K562 (cell line): ENCODE results near the gene FRMD4A. TPM values are rescaled to one million over a fixed set of nuclear protein-coding genes. Genes with fewer than 3 reads are reported as not detected.

Source experiments
- ATAC-seq: fragments of 200-7000 bp; cut with Tn5 transposase; 3 replicates; pipeline ENCODE4 v1.9.1; 2020; ENCODE audit warnings: moderate library complexity
- BruUV-seq: library from RNA; stranded (reverse); fragments of 400-500 nt; replicated peaks from 2 replicates; lab custom pipeline; 2021; lab: Mats Ljungman, UMichigan
- CTCF ChIA-PET: fragments of 300-600 bp; formaldehyde crosslinking; extraction: SDS; loops from one replicate; lab custom pipeline; 2021; ENCODE audit warnings: low intra/inter-chr PET ratio; lab: Yijun Ruan, JAX
- POLR2A ChIA-PET: fragments of 300-600, 350-650 bp; sonication (Branson Sonifier 250); formaldehyde crosslinking; extraction: SDS; loops from one replicate; lab custom pipeline; 2021; ENCODE audit warnings: antibody characterized with exemption, inconsistent platforms; lab: Yijun Ruan, JAX
- DNase-seq, 4 experiments: peaks; one replicate each; pipeline versions ENCODE4 v3.0.0 to v3.0.0-alpha.2; 2011 to 2018; ENCODE audit warnings: low spot score in 3 of 4, mixed read lengths in 3 of 4; ENCODE audit errors: extremely low read depth in 1 of 4
- FAIRE-seq: peaks from 2 replicates; lab custom pipeline; 2011; peaks lifted over from hg19 to GRCh38; lab: Jason Lieb, UNC
- H2AFZ ChIP-seq: 2 replicates; pipeline ENCODE4 v1.6.0; 2011; ENCODE audit warnings: low read depth, low read length, control low read depth, inconsistent platforms
- H3K27ac ChIP-seq: fragments of 200-600 bp; 3 replicates; pipeline ENCODE4 v1.8.0; 2011; ENCODE audit warnings: low read depth, mild to moderate bottlenecking, control low read depth, inconsistent platforms, low read length, moderate library complexity, mixed read lengths; ENCODE audit errors: extremely low read depth
- H3K27me3 ChIP-seq, 2 experiments: fragments of 300-600 bp in 1 of 2; 2 replicates in 1 of 2; 3 replicates in 1 of 2; pipeline versions ENCODE4 v1.6.0 to v1.8.0; 2011; ENCODE audit warnings: inconsistent platforms in 2 of 2, low read length in 2 of 2, mild to moderate bottlenecking in 1 of 2, mixed read lengths in 1 of 2, moderate library complexity in 1 of 2; ENCODE audit not compliant: control insufficient read depth in 2 of 2, insufficient read depth in 2 of 2
- H3K36me3 ChIP-seq: fragments of 300-600 bp; 3 replicates; pipeline ENCODE4 v1.8.0; 2011; ENCODE audit warnings: mild to moderate bottlenecking, low read length, inconsistent platforms; ENCODE audit not compliant: control insufficient read depth, insufficient read depth
- H3K4me1 ChIP-seq, 2 experiments: fragments of 200-600 bp in 1 of 2; replicated peaks in 1 of 2; 2 replicates in 1 of 2; 3 replicates in 1 of 2; pipeline versions ENCODE4 v1.5.1 to v1.8.0; 2011; ENCODE audit warnings: inconsistent platforms in 2 of 2, low read length in 2 of 2, mild to moderate bottlenecking in 1 of 2, mixed read lengths in 1 of 2, moderate library complexity in 1 of 2; ENCODE audit not compliant: control insufficient read depth in 2 of 2, insufficient read depth in 2 of 2
- H3K4me2 ChIP-seq: 2 replicates; pipeline ENCODE4 v1.6.1; 2011; ENCODE audit warnings: low read length, control low read depth, inconsistent platforms, mixed read lengths; ENCODE audit not compliant: insufficient read depth
- H3K4me3 ChIP-seq: fragments of 200-600 bp; sonication (generic), shearing (Covaris generic); 2 replicates; pipeline ENCODE4 v1.5.1; 2016; ENCODE audit warnings: control low read depth, inconsistent platforms
- H3K79me2 ChIP-seq: fragments of 200-600 bp; 3 replicates; pipeline ENCODE4 v1.8.0; 2011; ENCODE audit warnings: low read length, inconsistent platforms; ENCODE audit not compliant: control insufficient read depth, insufficient read depth
- H3K9ac ChIP-seq, 2 experiments: 2 replicates each; pipeline versions ENCODE4 v1.6.0 to v1.6.1; 2011; ENCODE audit warnings: low read depth in 2 of 2, low read length in 2 of 2, control low read depth in 1 of 2, inconsistent platforms in 1 of 2, mild to moderate bottlenecking in 1 of 2, mixed read lengths in 1 of 2; ENCODE audit not compliant: insufficient read depth in 1 of 2
- H3K9me1 ChIP-seq: one replicate; pipeline ENCODE4 v1.6.0; 2011; ENCODE audit warnings: inconsistent platforms, mild to moderate bottlenecking, low read length, moderate library complexity; ENCODE audit not compliant: control insufficient read depth, insufficient read depth
- H3K9me3 ChIP-seq: replicated peaks from 2 replicates; pipeline ENCODE4 v1.5.1; 2011; ENCODE audit warnings: low read depth, low read length, inconsistent platforms; ENCODE audit not compliant: control insufficient read depth, insufficient read depth
- H4K20me1 ChIP-seq: replicated peaks from 2 replicates; pipeline ENCODE4 v1.6.1; 2011; ENCODE audit warnings: low read length, inconsistent platforms, mixed read lengths; ENCODE audit not compliant: control insufficient read depth, insufficient read depth
- CREBBP ChIP-seq: IDR thresholded peaks from one replicate; pipeline ENCODE4 v1.6.1; 2012; ENCODE audit warnings: low read depth, mild to moderate bottlenecking, control low read depth, inconsistent platforms, low read length
- E2F8 ChIP-seq: fragments of 450-650 bp; IDR thresholded peaks from 2 replicates; pipeline ENCODE4 v1.7.1; 2018; ENCODE audit warnings: mild to moderate bottlenecking, low read depth; ENCODE audit not compliant: partially characterized antibody
- FOSL1 ChIP-seq: fragments of 200-800 bp; sonication (Bioruptor generic); conservative IDR thresholded peaks from 2 replicates; pipeline ENCODE4 v1.6.1; 2016; ENCODE audit warnings: missing genetic modification characterization, missing compliant biosample characterization
- NELFE ChIP-seq: IDR thresholded peaks from 2 replicates; pipeline ENCODE4 v1.6.1; 2011; ENCODE audit warnings: mild to moderate bottlenecking; ENCODE audit not compliant: insufficient read depth, insufficient read length
- OTX1 ChIP-seq: fragments of 450-650 bp; formaldehyde crosslinking; IDR thresholded peaks from 2 replicates; pipeline ENCODE4 v1.4.0; 2022; ENCODE audit warnings: mild to moderate bottlenecking
- PATZ1 ChIP-seq: fragments of 250-450 bp; sonication (Bioruptor Pico); IDR thresholded peaks from 2 replicates; pipeline ENCODE4 v1.5.0; 2020; ENCODE audit warnings: mild to moderate bottlenecking, borderline replicate concordance
- TCF7L2 ChIP-seq: fragments of 150-350 bp; IDR thresholded peaks from 2 replicates; pipeline ENCODE4 v1.6.1; 2016; ENCODE audit warnings: low read depth, mild to moderate bottlenecking, low read length, moderate library complexity
- ZBTB8A ChIP-seq: fragments of 450-650 bp; IDR thresholded peaks from 2 replicates; pipeline ENCODE4 v1.6.1; 2018; ENCODE audit warnings: mild to moderate bottlenecking, moderate library complexity; ENCODE audit not compliant: partially characterized antibody
- ZNF740 ChIP-seq, 3 experiments: fragments of 200-800 bp in 1 of 3; sonication (Bioruptor generic) in 1 of 3; sonication (generic) in 1 of 3; formaldehyde crosslinking in 1 of 3; IDR thresholded peaks; 2 replicates each; pipeline versions ENCODE4 v1.6.1 to v1.8.0; 2016 to 2022; ENCODE audit warnings: mild to moderate bottlenecking in 2 of 3, missing compliant biosample characterization in 2 of 3, missing genetic modification characterization in 2 of 3, missing genetic modification reagents in 1 of 3
- ZNF785 ChIP-seq: fragments of 250-450 bp; sonication (Bioruptor Pico); IDR thresholded peaks from 2 replicates; pipeline ENCODE4 v1.4.0; 2020; ENCODE audit warnings: mild to moderate bottlenecking
- WGBS: fragments of 100-300 bp; shearing (Covaris generic); methylation state at CpG from one replicate; pipeline ENCODE4 v1.1.6; 2016; ENCODE audit warnings: low coverage, mixed read lengths; ENCODE audit not compliant: insufficient coverage; ENCODE audit errors: missing lambda C conversion rate; 5-methylcytosine and 5-hydroxymethylcytosine counted together
- in situ Hi-C: fragments of 300-500 bp; cut with MboI; formaldehyde crosslinking; loops from 4 replicates; pipeline ENCODE4 v1.15.0; 2018; ENCODE audit warnings: inconsistent platforms, mixed read lengths
- intact Hi-C: fragments of 100-400 bp; cut with micrococcal nuclease; formaldehyde crosslinking; loops from 2 replicates; pipeline ENCODE4 v1.14.2; 2022
- polyA plus RNA-seq, 8 experiments: library from polyadenylated mRNA; depleted of rRNA in 4 of 8; stranded (reverse) in 5 of 8; unstranded in 3 of 8; fragments of >200 nt; fragmentation: Nextera tagmentation in 2 of 8; fragmentation: Illumina TruSeq in 1 of 8; extraction: Ambion mirVana in 2 of 8; extraction: Trizol in 1 of 8; gene quantifications; 2 replicates each; pipeline versions ENCODE4 v1.2.1 to v1.2.3, GENCODE V29; 2011 to 2014; ENCODE audit warnings: inconsistent platforms in 1 of 8, missing spikeins in 1 of 8
- total RNA-seq, 7 experiments: library from RNA; depleted of rRNA in 6 of 7; stranded (reverse); fragments of >200 nt in 6 of 7; fragmentation: Illumina TruSeq in 2 of 7; extraction: Trizol in 2 of 7; gene quantifications; 2 replicates each; pipeline versions ENCODE4 v1.2.1 to v1.2.3, GENCODE V29; 2011 to 2021; ENCODE audit warnings: low replicate concordance in 1 of 7

Gene FRMD4A
- total and polyA plus RNA-seq, 9 of the 15 experiments (the other 6 are each of a cell fraction or from before 2014, with no cell fraction given), result 0.80 to 5.2 (median 3.0) TPM

- ChIA-PET POLR2A (interaction anchor here (1.4 kb wide), 1 partner anchor 10 kb away, joined by 3 read pairs; no protein-coding TSS in a partner anchor), CTCF (no interaction called here)
- intact Hi-C loops (no loop called here), in situ Hi-C loops (no loop called here)
- Histone ChIP-seq H3K36me3 (no peaks in the 10 kb centered on the region), H3K4me3 (no peak overlapping the region), H3K9me1 (no peaks in the 10 kb centered on the region), H3K79me2 (no peaks in the 10 kb centered on the region), H4K20me1 (no peaks in the 10 kb centered on the region), H3K9ac (no peak overlapping the region), H3K9me3 (no peaks in the 10 kb centered on the region), H3K4me1 (no peaks in the 10 kb centered on the region), H2AFZ (no peak overlapping the region), H3K27me3 (peaks cover 12 to 14% of the 10 kb centered on the region in 2 experiments; a peak in 4 of 5 replicates), H3K4me2 (no peak overlapping the region), H3K27ac (no peak overlapping the region)
- no peak for TF ChIP-seq E2F8
- TF ChIP-seq NELFE, result no peak
- no peak for TF ChIP-seq TCF7L2
- no peak for TF ChIP-seq OTX1 (CRISPR knock-in tag)
- TF ChIP-seq ZBTB8A, result no peak
- TF ChIP-seq CREBBP, result no peak
- TF ChIP-seq PATZ1 (CRISPR knock-in tag), result no peak
- TF ChIP-seq ZNF740 (CRISPR knock-in tag; IDR thresholded peaks at IDR 0.05), result no peak
- TF ChIP-seq ZNF740 (tag; IDR thresholded peaks at IDR 0.05), result no peak
- TF ChIP-seq ZNF785, result no peak
- TF ChIP-seq FOSL1 (tag), result no peak
- WGBS, result 1% methylated on average over 11 of the region's 11 CpGs
- FAIRE-seq, result no peak
- no TSS peak for BruUV-seq
- ATAC-seq, result no peak
- DNase-seq, result no peak
These were observed 268.0 kb downstream of the FRMD4A start for GRCh38 chr10:14062528-14063260.
